CD14-positive monocyte (primary cell): ENCODE results near the gene SPNS3. TPM values are rescaled to one million over a fixed set of nuclear protein-coding genes. Genes with fewer than 3 reads are reported as not detected.

ENCODE experiments used
- DNase-seq, 3 donors: peaks; one replicate each; pipeline ENCODE4 v3.0.0-alpha.2; 2011 to 2022
- H2AFZ ChIP-seq: 2 replicates; pipeline ENCODE4 v1.6.0; 2012; ENCODE audit warnings: mild to moderate bottlenecking, low read depth, low read length, inconsistent platforms; ENCODE audit not compliant: insufficient read depth, poor library complexity, severe bottlenecking
- H3K27ac ChIP-seq, 2 donors: 1 replicate in 1 of 2; 2 replicates in 1 of 2; pipeline ENCODE4 v1.5.1; 2012 to 2013; ENCODE audit warnings: low read length in 2 of 2, control low read depth in 1 of 2, inconsistent platforms in 1 of 2, low read depth in 1 of 2, mild to moderate bottlenecking in 1 of 2
- H3K27me3 ChIP-seq, 2 donors: one replicate each; pipeline versions ENCODE4 v1.6.0 to v1.6.1; 2011 to 2013; ENCODE audit warnings: low read length in 2 of 2; ENCODE audit not compliant: control insufficient read depth in 2 of 2, insufficient read depth in 2 of 2
- H3K36me3 ChIP-seq, 2 donors: replicated peaks in 1 of 2; 1 replicate in 1 of 2; 2 replicates in 1 of 2; pipeline versions ENCODE4 v1.5.1 to v1.6.1; 2012 to 2013; ENCODE audit warnings: low read length in 2 of 2, control low read depth in 1 of 2, inconsistent platforms in 1 of 2, mild to moderate bottlenecking in 1 of 2; ENCODE audit not compliant: insufficient read depth in 2 of 2, control insufficient read depth in 1 of 2
- H3K4me1 ChIP-seq, 2 donors: 1 replicate in 1 of 2; 2 replicates in 1 of 2; pipeline versions ENCODE4 v1.5.1 to v1.6.1; 2012 to 2013; ENCODE audit warnings: low read length in 2 of 2, control low read depth in 1 of 2, inconsistent platforms in 1 of 2, mild to moderate bottlenecking in 1 of 2, moderate library complexity in 1 of 2; ENCODE audit not compliant: insufficient read depth in 2 of 2, control insufficient read depth in 1 of 2
- H3K4me2 ChIP-seq: replicated peaks from 2 replicates; pipeline ENCODE3; 2012; ENCODE audit warnings: low read length, moderate library complexity, mild to moderate bottlenecking; ENCODE audit not compliant: poor library complexity, severe bottlenecking; ENCODE audit errors: extremely low read depth
- H3K4me3 ChIP-seq, 3 experiments: fragments of 200-600 bp in 1 of 3; sonication (generic) in 1 of 3; replicated peaks in 1 of 3; 1 replicate in 2 of 3; 2 replicates in 1 of 3; pipeline ENCODE4 v1.5.1; 2011 to 2013; ENCODE audit warnings: low read length in 3 of 3, mild to moderate bottlenecking in 3 of 3, control low read depth in 2 of 3, low read depth in 2 of 3, inconsistent platforms in 1 of 3, moderate library complexity in 1 of 3
- H3K79me2 ChIP-seq: 2 replicates; pipeline ENCODE4 v1.6.0; 2012; ENCODE audit warnings: mild to moderate bottlenecking, control low read depth, inconsistent platforms, low read length, moderate library complexity; ENCODE audit not compliant: insufficient read depth
- H3K9ac ChIP-seq: 2 replicates; pipeline ENCODE4 v1.6.0; 2017; ENCODE audit warnings: low read length, mild to moderate bottlenecking; ENCODE audit not compliant: insufficient read depth, poor library complexity, severe bottlenecking
- H3K9me3 ChIP-seq, 2 donors: replicated peaks in 1 of 2; 1 replicate in 1 of 2; 2 replicates in 1 of 2; pipeline versions ENCODE4 v1.5.1 to v1.6.1; 2012 to 2013; ENCODE audit warnings: low read length in 2 of 2, control low read depth in 1 of 2; ENCODE audit not compliant: control insufficient read depth in 1 of 2, insufficient read depth in 1 of 2
- H4K20me1 ChIP-seq: 2 replicates; pipeline ENCODE4 v1.6.0; 2012; ENCODE audit warnings: mild to moderate bottlenecking, low read length, control low read depth, moderate library complexity; ENCODE audit not compliant: insufficient read depth
- H3K27ac Mint-ChIP-seq, 7 donors: one replicate each; pipeline ENCODE4 v1.8.0; 2020; ENCODE audit warnings: mild to moderate bottlenecking in 7 of 7, mixed read lengths in 7 of 7, moderate library complexity in 6 of 7, inconsistent platforms in 2 of 7
- H3K27me3 Mint-ChIP-seq, 3 donors: one replicate each; pipeline ENCODE4 v1.8.0; 2021 to 2022; ENCODE audit warnings: low read depth in 3 of 3, mild to moderate bottlenecking in 3 of 3, mixed read lengths in 3 of 3, moderate library complexity in 3 of 3, inconsistent platforms in 1 of 3
- H3K36me3 Mint-ChIP-seq, 2 donors: one replicate each; pipeline ENCODE4 v1.8.0; 2020; ENCODE audit warnings: mixed read lengths in 2 of 2, inconsistent platforms in 1 of 2, mild to moderate bottlenecking in 1 of 2
- H3K4me1 Mint-ChIP-seq: one replicate; pipeline ENCODE4 v1.8.0; 2020; ENCODE audit warnings: mild to moderate bottlenecking, mixed read lengths
- H3K4me3 Mint-ChIP-seq, 2 donors: one replicate each; pipeline ENCODE4 v1.8.0; 2020; ENCODE audit warnings: mild to moderate bottlenecking in 2 of 2, mixed read lengths in 2 of 2, moderate library complexity in 1 of 2
- H3K9me3 Mint-ChIP-seq, 7 donors: one replicate each; pipeline ENCODE4 v1.8.0; 2020 to 2022; ENCODE audit warnings: mixed read lengths in 7 of 7, mild to moderate bottlenecking in 6 of 7, moderate library complexity in 6 of 7, inconsistent platforms in 2 of 7
- CTCF ChIP-seq: fragments of 200-600 bp; IDR thresholded peaks from one replicate; pipeline ENCODE4 v1.8.0; 2022; ENCODE audit warnings: antibody characterized with exemption, mild to moderate bottlenecking
- WGBS: methylation state at CpG from one replicate; pipeline ENCODE4 v1.1.5; 2013; ENCODE audit warnings: missing lambda C conversion rate; ENCODE audit not compliant: insufficient coverage; 5-methylcytosine and 5-hydroxymethylcytosine counted together
- intact Hi-C, 2 donors: fragments of 100-400 bp; cut with micrococcal nuclease; formaldehyde crosslinking; loops; one replicate each; pipeline versions ENCODE4 v1.15.0 to v1.15.1; 2023
- polyA plus RNA-seq, 3 donors: library from polyadenylated mRNA; depleted of rRNA in 1 of 3; unstranded in 2 of 3; stranded (reverse) in 1 of 3; fragments of 300-500 nt in 2 of 3; fragments of >200 nt in 1 of 3; fragmentation: Illumina TruSeq in 2 of 3; gene quantifications; 1 replicate in 2 of 3; 2 replicates in 1 of 3; pipeline ENCODE4 v1.2.3, GENCODE V29; 2012 to 2021

Gene SPNS3
- polyA plus RNA-seq, 3 donors = 2.3 to 5.7 (median 4.5) TPM

GRCh38 chr17:4500191-4500571 lies 66.4 kb downstream of the SPNS3 start:
- Histone ChIP-seq H3K27me3 (peaks cover 14 to 42% of the 10 kb centered on the region in 2 donors), H3K4me3 (peak overlapping the region in 1 of 3 experiments; percentile 70), H3K4me1 (peaks cover 25 to 31% of the 10 kb centered on the region in 2 donors), H4K20me1 (no peaks in the 10 kb centered on the region), H2AFZ (peak overlapping the region; percentile 68), H3K27ac (no peak overlapping the region), H3K9me3 (peaks cover 0 to 13% of the 10 kb centered on the region in 2 donors), H3K36me3 (no peaks in the 10 kb centered on the region), H3K4me2 (peak overlapping the region; percentile 70), H3K9ac (no peak overlapping the region), H3K79me2 (no peaks in the 10 kb centered on the region)
- TF ChIP-seq CTCF = no peak
- H3K4me3 Mint-ChIP-seq = peak overlapping the region; percentile 85 to 95
- H3K27me3 Mint-ChIP-seq = peaks cover 46 to 58% (median 51%) of the 10 kb centered on the region in 3 donors
- WGBS = 0% methylated on average over 6 of the region's 7 CpGs
- DNase-seq = no peak
- H3K4me1 Mint-ChIP-seq = peaks cover 38% of the 10 kb centered on the region
- peaks cover 0 to 17% (median 0%) of the 10 kb centered on the region in 7 donors for H3K9me3 Mint-ChIP-seq
- H3K36me3 Mint-ChIP-seq = peaks cover 0 to 5% of the 10 kb centered on the region in 2 donors
- intact Hi-C loops = no loop called here
- H3K27ac Mint-ChIP-seq = no peak overlapping the region

- no peaks in the 10 kb centered on the region for H3K79me2 ChIP-seq
- no peak overlapping the region for H3K4me3 ChIP-seq
- peaks cover 14 to 42% of the 10 kb centered on the region in 2 donors for H3K27me3 ChIP-seq
- DNase-seq = no peak
- no peaks in the 10 kb centered on the region for H4K20me1 ChIP-seq
- TF ChIP-seq CTCF = no peak
- Mint-ChIP-seq H3K9me3 (peaks cover 0 to 17% (median 0%) of the 10 kb centered on the region in 7 donors), H3K36me3 (peaks cover 0 to 5% of the 10 kb centered on the region in 2 donors), H3K4me1 (peaks cover 38% of the 10 kb centered on the region), H3K27me3 (peaks cover 46 to 61% (median 49%) of the 10 kb centered on the region in 3 donors), H3K27ac (no peak overlapping the region), H3K4me3 (peak overlapping the region in 1 of 2 donors; percentile 95)
- peaks cover 25 to 31% of the 10 kb centered on the region in 2 donors for H3K4me1 ChIP-seq
- H3K9ac ChIP-seq = no peak overlapping the region
- H3K4me2 ChIP-seq = no peak overlapping the region
- no peaks in the 10 kb centered on the region for H3K36me3 ChIP-seq
- intact Hi-C loops = no loop called here
- no peak overlapping the region for H2AFZ ChIP-seq
- H3K9me3 ChIP-seq = peaks cover 0 to 13% of the 10 kb centered on the region in 2 donors
- no CpG with 5 or more reads among the region's 3 CpGs for WGBS
- no peak overlapping the region for H3K27ac ChIP-seq
Measured at GRCh38 chr17:4501295-4501949, 67.7 kb downstream of the SPNS3 start.
